AG10803 (cell line): ENCODE data around the gene IGF2R.

Experiments
- DNase-seq: peaks from one replicate; pipeline ENCODE4 v3.0.0; 2010; ENCODE audit warnings: low read depth
- H3K4me3 ChIP-seq: 2 replicates; pipeline ENCODE4 v1.5.1; 2011; ENCODE audit warnings: mild to moderate bottlenecking, low read length, control low read depth
- CTCF ChIP-seq: conservative IDR thresholded peaks from 2 replicates; pipeline ENCODE4 v1.5.1; 2011; ENCODE audit warnings: mild to moderate bottlenecking, low read length, control low read depth, inconsistent platforms

The IGF2R gene

GRCh38 chr6:160013987-160014868 lies 45.3 kb downstream of the IGF2R start:
- no peak for TF ChIP-seq CTCF
- H3K4me3 ChIP-seq = no peak overlapping the region
- peak; percentile 18 for DNase-seq

- DNase-seq = no peak
- no peak overlapping the region for H3K4me3 ChIP-seq
- no peak for TF ChIP-seq CTCF
These were observed 45.9 kb downstream of the IGF2R start for GRCh38 chr6:160014869-160015182.

GRCh38 chr6:160015778-160016684 lies 47.1 kb downstream of the IGF2R start:
- no peak for TF ChIP-seq CTCF
- H3K4me3 ChIP-seq = no peak overlapping the region
- DNase-seq = no peak

GRCh38 chr6:160022101-160022500 lies 53.2 kb downstream of the IGF2R start:
- DNase-seq = no peak
- no peak overlapping the region for H3K4me3 ChIP-seq
- TF ChIP-seq CTCF = no peak

- no peak overlapping the region for H3K4me3 ChIP-seq
- no peak for DNase-seq
- TF ChIP-seq CTCF = no peak
These were observed 53.9 kb downstream of the IGF2R start for GRCh38 chr6:160022793-160023192.

- DNase-seq = no peak
- TF ChIP-seq CTCF = no peak
- H3K4me3 ChIP-seq = no peak overlapping the region
These were observed 55.3 kb downstream of the IGF2R start for GRCh38 chr6:160024152-160024551.
